Skin of body (tissue), 2 donors: ENCODE results near the gene MRC1. TPM values are rescaled to one million over a fixed set of nuclear protein-coding genes. Genes with fewer than 3 reads are reported as not detected.
A peak's percentile ranks its signal among the peaks of the same experiment; 100 is the strongest.

Experiments used
- DNase-seq: peaks from one replicate; lab custom pipeline; 2025; lab: John Stamatoyannopoulos, UW
- total RNA-seq: library from RNA; depleted of rRNA; stranded (reverse); fragments of >200 nt; gene quantifications from one replicate; pipeline ENCODE4 v1.2.3, GENCODE V29; 2014

Gene MRC1
- 35.5 TPM for total RNA-seq

- DNase-seq, result no peak
These were observed at the start of gene MRC1 for GRCh38 chr10:17808971-17809841. MRC1 (plus strand) TSS chr10:17809348; CDS start chr10:17809466, 118 bp downstream.

GRCh38 chr10:17764142-17764541 is 45.0 kb upstream of the MRC1 start:
- DNase-seq, result no peak

- no peak for DNase-seq
These were observed 43.5 kb upstream of the MRC1 start for GRCh38 chr10:17765602-17766001.

GRCh38 chr10:17766731-17767130 is 42.4 kb upstream of the MRC1 start:
- no peak for DNase-seq

GRCh38 chr10:17768496-17768895 is 40.7 kb upstream of the MRC1 start:
- no peak for DNase-seq

GRCh38 chr10:17768957-17769356 is 40.2 kb upstream of the MRC1 start:
- DNase-seq, result no peak

- no peak for DNase-seq
These were observed 38.1 kb upstream of the MRC1 start for GRCh38 chr10:17771017-17771416.

GRCh38 chr10:17779784-17780183 is 29.4 kb upstream of the MRC1 start:
- DNase-seq, result no peak

GRCh38 chr10:17780727-17781126 is 28.4 kb upstream of the MRC1 start:
- DNase-seq, result no peak

- no peak for DNase-seq
These were observed 27.3 kb upstream of the MRC1 start for GRCh38 chr10:17781856-17782255.

- peak; percentile 3 for DNase-seq
These were observed 26.1 kb upstream of the MRC1 start for GRCh38 chr10:17782921-17783665.

GRCh38 chr10:17783751-17784150 is 25.4 kb upstream of the MRC1 start:
- no peak for DNase-seq

GRCh38 chr10:17784688-17785087 is 24.5 kb upstream of the MRC1 start:
- DNase-seq, result no peak

GRCh38 chr10:17785276-17785930 is 23.7 kb upstream of the MRC1 start:
- DNase-seq, result no peak

- DNase-seq, result no peak
These were observed 21.8 kb upstream of the MRC1 start for GRCh38 chr10:17787087-17787961.

- DNase-seq, result no peak
These were observed 20.5 kb upstream of the MRC1 start for GRCh38 chr10:17788646-17789045.

GRCh38 chr10:17789396-17789795 is 19.8 kb upstream of the MRC1 start:
- no peak for DNase-seq

GRCh38 chr10:17790651-17791050 is 18.5 kb upstream of the MRC1 start:
- DNase-seq, result no peak

GRCh38 chr10:17792991-17793390 is 16.2 kb upstream of the MRC1 start:
- DNase-seq, result no peak

- no peak for DNase-seq
These were observed 15.1 kb upstream of the MRC1 start for GRCh38 chr10:17793823-17794644.
